ENCODE data around the gene SPIRE2.

DNA sequence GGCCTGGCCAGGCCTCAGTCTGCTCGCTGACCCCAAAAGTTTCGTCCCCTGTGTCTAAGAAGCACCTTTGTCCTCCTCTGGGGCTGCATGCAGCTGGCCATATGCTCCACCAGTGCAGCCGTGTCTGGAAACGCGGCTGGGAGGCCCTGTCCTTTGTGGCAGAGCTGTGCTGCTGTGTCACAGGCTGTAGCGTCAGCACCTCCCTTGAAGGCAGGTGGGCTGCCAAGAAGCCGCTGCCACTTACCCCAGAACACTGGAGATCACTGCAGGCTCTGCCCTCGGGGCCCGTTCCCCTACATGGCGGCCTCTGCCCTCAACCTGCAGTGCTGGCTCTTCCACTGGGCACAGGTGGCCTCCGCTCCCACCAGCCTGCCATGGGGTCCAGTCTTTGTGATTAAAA lies 74.7 kb downstream of the SPIRE2 start:
- TF ChIP-seq CTCF (IDR thresholded peaks at IDR 0.05; ENCODE audit: poor library complexity) (no peak), EZH2 (IDR thresholded peaks at IDR 0.05; ENCODE audit: borderline replicate concordance) (no peak), EZH2phosphoT487 (IDR thresholded peaks at IDR 0.05; ENCODE audit: low read depth, severe bottlenecking, unreplicated experiment) (no peak)

Measured in hepatocyte (in vitro differentiated cells).